GM19099 (cell line): ENCODE data around the gene NLRP4.

ENCODE experiments used
- POLR2A ChIP-seq: IDR thresholded peaks from 3 replicates; pipeline ENCODE4 v1.6.1; 2011; ENCODE audit warnings: low read depth; ENCODE audit not compliant: insufficient read length; ENCODE audit errors: extremely low read depth

Gene NLRP4

DNA sequence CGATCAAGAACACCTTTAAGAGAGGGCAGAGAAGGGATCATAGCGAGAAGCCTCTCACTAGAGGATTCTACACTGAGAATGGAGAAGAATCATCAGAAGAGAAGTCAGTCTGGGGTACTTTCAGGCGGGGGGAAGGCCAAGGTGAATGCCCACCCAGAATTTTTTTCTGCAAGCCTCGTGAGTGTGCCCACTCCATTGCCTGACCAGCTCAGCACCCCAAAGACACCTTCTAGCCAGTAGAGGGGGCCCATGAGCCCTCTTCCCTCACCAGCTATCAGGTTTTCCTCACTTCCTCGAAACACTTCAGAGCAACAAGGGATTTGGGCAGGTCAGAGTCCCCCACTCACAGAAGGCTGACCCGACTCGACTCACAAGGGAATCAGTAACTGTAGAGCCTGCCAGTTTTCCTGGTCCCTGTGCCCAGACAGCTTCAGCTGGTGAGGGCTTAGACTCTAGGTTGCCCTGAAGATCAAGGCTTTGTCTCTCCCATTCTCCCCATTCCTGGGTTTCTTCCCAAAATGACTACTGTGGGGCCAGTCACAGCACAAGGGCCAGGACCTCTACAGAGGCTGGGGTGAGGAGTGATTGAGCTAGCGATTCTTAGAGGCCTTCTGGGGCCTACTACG lies 77.4 kb downstream of the NLRP4 start:
- TF ChIP-seq POLR2A = no peak

DNA sequence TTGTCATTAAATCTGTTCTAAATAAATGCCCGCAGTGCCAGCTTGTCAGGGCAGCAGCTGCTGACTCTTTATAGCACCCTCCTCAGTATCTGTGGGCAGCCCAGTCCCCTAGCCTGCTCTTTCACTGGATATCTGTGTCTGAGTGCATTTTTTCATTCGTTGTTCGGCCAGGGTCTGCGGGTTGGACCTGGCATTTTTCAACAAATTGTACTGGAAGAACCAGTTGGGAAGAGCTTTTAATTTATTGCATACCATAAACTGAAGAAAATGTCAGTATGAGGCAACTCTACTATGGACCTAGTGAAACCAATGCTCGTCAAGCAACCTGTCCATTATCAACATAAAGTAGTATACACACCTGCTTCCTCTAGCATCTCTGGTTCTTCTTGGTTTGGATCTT lies 87.2 kb downstream of the NLRP4 start:
- TF ChIP-seq POLR2A = no peak

GRCh38 chr19:55927991-55928390 lies 91.7 kb downstream of the NLRP4 start:
- no peak for TF ChIP-seq POLR2A

DNA sequence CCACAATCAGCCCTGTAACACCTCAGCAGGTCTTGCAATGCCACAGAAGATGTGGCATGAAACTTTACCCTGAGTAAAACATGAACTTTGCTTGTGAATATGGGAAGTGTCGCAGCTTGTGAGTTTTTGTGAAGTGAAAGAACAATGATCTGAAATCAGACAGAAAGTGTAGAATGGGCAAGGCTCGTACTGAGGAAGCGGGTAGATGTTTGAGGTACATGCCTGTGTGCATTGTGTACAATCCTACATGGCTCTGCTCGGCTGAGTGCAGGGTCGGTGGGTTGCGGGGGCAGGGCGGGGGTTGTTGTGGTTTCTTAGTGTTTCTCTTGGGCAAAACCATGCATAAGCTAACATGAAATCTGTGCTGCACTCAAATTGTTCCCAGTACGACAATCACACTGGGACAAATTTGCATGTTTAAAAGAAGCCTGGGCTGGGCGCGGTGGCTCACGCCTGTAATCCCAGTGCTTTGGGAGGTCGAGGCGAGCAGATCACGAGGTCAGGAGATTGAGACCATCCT lies 94.7 kb downstream of the NLRP4 start:
- TF ChIP-seq POLR2A = no peak
